22Rv1 (cell line): Measurements from ENCODE around the gene HBM.

ENCODE experiments used
- H3K27ac ChIP-seq: fragments of 450-650 bp; 2 replicates; pipeline ENCODE4 v1.5.1; 2017
- CTCF ChIP-seq: fragments of 450-650 bp; IDR thresholded peaks from 2 replicates; pipeline ENCODE4 v1.5.1; 2017; ENCODE audit warnings: mild to moderate bottlenecking
- ZFX ChIP-seq: fragments of 450-650 bp; IDR thresholded peaks from 2 replicates; pipeline ENCODE4 v1.6.1; 2017; ENCODE audit warnings: antibody characterized with exemption, borderline replicate concordance

HBM gene

GRCh38 chr16:165539-166374 is at the start of gene HBM:
Gene HBM, plus strand, starts transcription at chr16:165978. Its CDS starts 20 bp downstream, at chr16:165998.
- H3K27ac ChIP-seq: peak within 1 kb of the TSS; percentile 26
- no peak for TF ChIP-seq ZFX
- no peak for TF ChIP-seq CTCF

- no peak for TF ChIP-seq CTCF
Observed at GRCh38 chr16:116015-116414, 49.8 kb upstream of the HBM start.

GRCh38 chr16:117379-118365 is 48.1 kb upstream of the HBM start:
- no peak overlapping the region for H3K27ac ChIP-seq
- TF ChIP-seq CTCF (peak; percentile 76), ZFX (no peak)

More at GRCh38 chr16:116015-116414, 49.8 kb upstream of the HBM start:
- H3K27ac ChIP-seq: no peak overlapping the region

- H3K27ac ChIP-seq: no peak overlapping the region
- TF ChIP-seq CTCF (no peak), ZFX (no peak)
Observed at GRCh38 chr16:118857-119256, 46.9 kb upstream of the HBM start.

- TF ChIP-seq ZFX: no peak
- TF ChIP-seq CTCF: no peak
- H3K27ac ChIP-seq: no peak overlapping the region
Observed at GRCh38 chr16:119295-119694, 46.5 kb upstream of the HBM start.

- no peak overlapping the region for H3K27ac ChIP-seq
- TF ChIP-seq CTCF (no peak), ZFX (no peak)
Observed at GRCh38 chr16:119835-120491, 45.8 kb upstream of the HBM start.
